Sigmoid colon (tissue), 4 donors: Measurements from ENCODE around the gene UBQLN3.

Source experiments
- EP300 ChIP-seq, 4 donors: sonication (generic); formaldehyde crosslinking; IDR thresholded peaks; one replicate each; pipeline ENCODE4 v1.6.1; 2017; ENCODE audit warnings: antibody characterized with exemption in 4 of 4
- POLR2A ChIP-seq, 2 donors: fragments of 450-650 bp; IDR thresholded peaks; one replicate each; pipeline ENCODE4 v1.6.1; 2016; ENCODE audit warnings: antibody characterized with exemption in 2 of 2, mild to moderate bottlenecking in 2 of 2, moderate library complexity in 2 of 2
- POLR2AphosphoS5 ChIP-seq, 4 donors: sonication (generic); formaldehyde crosslinking; IDR thresholded peaks; one replicate each; pipeline ENCODE4 v1.6.1; 2017; ENCODE audit warnings: antibody characterized with exemption in 4 of 4
- TF ChIP-seq, protein P1 (sequence below), 4 experiments: fragments of 450-650 bp in 3 of 4; fragments of 200-600 bp in 1 of 4; IDR thresholded peaks; one replicate each; pipeline ENCODE4 v1.5.1; 2016 to 2019; ENCODE audit warnings: antibody characterized with exemption in 4 of 4, mild to moderate bottlenecking in 3 of 4, moderate library complexity in 2 of 4

- no peak for TF ChIP-seq POLR2AphosphoS5 (IDR thresholded peaks at IDR 0.05)
- TF ChIP-seq, protein P1, sequence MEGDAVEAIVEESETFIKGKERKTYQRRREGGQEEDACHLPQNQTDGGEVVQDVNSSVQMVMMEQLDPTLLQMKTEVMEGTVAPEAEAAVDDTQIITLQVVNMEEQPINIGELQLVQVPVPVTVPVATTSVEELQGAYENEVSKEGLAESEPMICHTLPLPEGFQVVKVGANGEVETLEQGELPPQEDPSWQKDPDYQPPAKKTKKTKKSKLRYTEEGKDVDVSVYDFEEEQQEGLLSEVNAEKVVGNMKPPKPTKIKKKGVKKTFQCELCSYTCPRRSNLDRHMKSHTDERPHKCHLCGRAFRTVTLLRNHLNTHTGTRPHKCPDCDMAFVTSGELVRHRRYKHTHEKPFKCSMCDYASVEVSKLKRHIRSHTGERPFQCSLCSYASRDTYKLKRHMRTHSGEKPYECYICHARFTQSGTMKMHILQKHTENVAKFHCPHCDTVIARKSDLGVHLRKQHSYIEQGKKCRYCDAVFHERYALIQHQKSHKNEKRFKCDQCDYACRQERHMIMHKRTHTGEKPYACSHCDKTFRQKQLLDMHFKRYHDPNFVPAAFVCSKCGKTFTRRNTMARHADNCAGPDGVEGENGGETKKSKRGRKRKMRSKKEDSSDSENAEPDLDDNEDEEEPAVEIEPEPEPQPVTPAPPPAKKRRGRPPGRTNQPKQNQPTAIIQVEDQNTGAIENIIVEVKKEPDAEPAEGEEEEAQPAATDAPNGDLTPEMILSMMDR (IDR thresholded peaks at IDR 0.05): no peak
- TF ChIP-seq POLR2A (IDR thresholded peaks at IDR 0.05): no peak
- no peak for TF ChIP-seq EP300 (IDR thresholded peaks at IDR 0.05)
Observed at GRCh38 chr11:5547982-5548381, 38.2 kb upstream of the UBQLN3 start.
